HEK293 (cell line): ENCODE data around the gene MICU1.

Source experiments
- FEZF1 ChIP-seq: fragments of 450-650 bp; formaldehyde crosslinking; IDR thresholded peaks from 2 replicates; pipeline ENCODE4 v1.5.1; 2016; ENCODE audit warnings: missing biosample characterization, missing genetic modification characterization
- GLI2 ChIP-seq: fragments of 450-650 bp; formaldehyde crosslinking; IDR thresholded peaks from 2 replicates; pipeline ENCODE4; 2017; ENCODE audit warnings: missing biosample characterization, missing genetic modification characterization, low read depth, borderline replicate concordance
- GLIS1 ChIP-seq: fragments of 450-650 bp; formaldehyde crosslinking; IDR thresholded peaks from 2 replicates; pipeline ENCODE4 v1.5.1; 2016; ENCODE audit warnings: missing biosample characterization, missing genetic modification characterization
- SETDB1 ChIP-seq: IDR thresholded peaks from one replicate; pipeline ENCODE4 v1.6.1; 2017; ENCODE audit warnings: mild to moderate bottlenecking, low read length, moderate library complexity, mixed read lengths; ENCODE audit not compliant: insufficient read length
- SP3 ChIP-seq: fragments of 450-650 bp; formaldehyde crosslinking; IDR thresholded peaks from 2 replicates; pipeline ENCODE4 v1.5.1; 2016; ENCODE audit warnings: missing biosample characterization, missing genetic modification characterization
- TCF7L2 ChIP-seq: IDR thresholded peaks from 2 replicates; pipeline ENCODE4 v1.6.1; 2011; ENCODE audit warnings: low read depth, mild to moderate bottlenecking, inconsistent platforms, low read length, moderate library complexity, borderline replicate concordance
- ZBTB17 ChIP-seq: fragments of 450-650 bp; formaldehyde crosslinking; IDR thresholded peaks from 2 replicates; pipeline ENCODE4 v1.5.1; 2016; ENCODE audit warnings: missing biosample characterization, missing genetic modification characterization
- ZBTB44 ChIP-seq: fragments of 450-650 bp; IDR thresholded peaks from 2 replicates; pipeline ENCODE4 v1.5.1; 2018; ENCODE audit warnings: missing biosample characterization, mild to moderate bottlenecking, missing genetic modification characterization
- ZNF10 ChIP-seq: fragments of 450-650 bp; formaldehyde crosslinking; IDR thresholded peaks from 2 replicates; pipeline ENCODE4 v1.5.1; 2017; ENCODE audit warnings: missing biosample characterization, missing genetic modification characterization
- ZNF112 ChIP-seq: fragments of 450-650 bp; formaldehyde crosslinking; IDR thresholded peaks from 2 replicates; pipeline ENCODE4 v1.5.0; 2017; ENCODE audit warnings: missing biosample characterization, missing genetic modification characterization
- ZNF138 ChIP-seq: fragments of 450-650 bp; formaldehyde crosslinking; IDR thresholded peaks from 2 replicates; pipeline ENCODE4 v1.5.1; 2016; ENCODE audit warnings: missing biosample characterization, missing genetic modification characterization, borderline replicate concordance
- ZNF146 ChIP-seq: fragments of 450-650 bp; formaldehyde crosslinking; IDR thresholded peaks from 2 replicates; pipeline ENCODE4 v1.5.1; 2016; ENCODE audit warnings: missing biosample characterization, missing genetic modification characterization
- ZNF184 ChIP-seq: fragments of 450-650 bp; IDR thresholded peaks from 2 replicates; pipeline ENCODE4 v1.5.1; 2018; ENCODE audit warnings: missing biosample characterization, mild to moderate bottlenecking, missing genetic modification characterization
- ZNF202 ChIP-seq: fragments of 450-650 bp; formaldehyde crosslinking; IDR thresholded peaks from 2 replicates; pipeline ENCODE4 v1.5.1; 2016; ENCODE audit warnings: missing biosample characterization, missing genetic modification characterization, borderline replicate concordance
- ZNF280C ChIP-seq: fragments of 450-650 bp; formaldehyde crosslinking; IDR thresholded peaks from 2 replicates; pipeline ENCODE4 v1.5.1; 2016; ENCODE audit warnings: missing biosample characterization, missing genetic modification characterization
- ZNF514 ChIP-seq: fragments of 450-650 bp; formaldehyde crosslinking; IDR thresholded peaks from 2 replicates; pipeline ENCODE4 v1.5.1; 2016; ENCODE audit warnings: missing biosample characterization, missing genetic modification characterization
- ZNF558 ChIP-seq: fragments of 450-650 bp; formaldehyde crosslinking; IDR thresholded peaks from 2 replicates; pipeline ENCODE4 v1.5.1; 2016; ENCODE audit warnings: missing biosample characterization, missing genetic modification characterization
- ZNF561 ChIP-seq: fragments of 450-650 bp; IDR thresholded peaks from 2 replicates; pipeline ENCODE4 v1.5.1; 2018; ENCODE audit warnings: missing biosample characterization, missing genetic modification characterization, borderline replicate concordance
- ZNF704 ChIP-seq: fragments of 450-650 bp; formaldehyde crosslinking; IDR thresholded peaks from 2 replicates; pipeline ENCODE4 v1.5.1; 2016; ENCODE audit warnings: missing biosample characterization, missing genetic modification characterization
- ZNF747 ChIP-seq: fragments of 450-650 bp; formaldehyde crosslinking; IDR thresholded peaks from 2 replicates; pipeline ENCODE4 v1.5.1; 2016; ENCODE audit warnings: missing biosample characterization, missing genetic modification characterization
- ZNF768 ChIP-seq: fragments of 450-650 bp; formaldehyde crosslinking; IDR thresholded peaks from 2 replicates; pipeline ENCODE4 v1.5.1; 2018; ENCODE audit warnings: missing biosample characterization, mild to moderate bottlenecking, missing genetic modification characterization
- ZNF777 ChIP-seq: fragments of 450-650 bp; formaldehyde crosslinking; IDR thresholded peaks from 2 replicates; pipeline ENCODE4 v1.5.1; 2017; ENCODE audit warnings: missing biosample characterization, missing genetic modification characterization, borderline replicate concordance
- TF ChIP-seq, protein P1 (sequence below): fragments of 450-650 bp; formaldehyde crosslinking; IDR thresholded peaks from 2 replicates; pipeline ENCODE4 v1.5.1; 2016; ENCODE audit warnings: missing biosample characterization, missing genetic modification characterization
- TF ChIP-seq, protein P2 (sequence below): fragments of 450-650 bp; formaldehyde crosslinking; IDR thresholded peaks from 2 replicates; pipeline ENCODE4 v1.5.1; 2017; ENCODE audit warnings: missing biosample characterization, mild to moderate bottlenecking, missing genetic modification characterization, moderate library complexity
- TF ChIP-seq, protein P3 (sequence below): fragments of 450-650 bp; formaldehyde crosslinking; IDR thresholded peaks from 2 replicates; pipeline ENCODE4 v1.5.1; 2016; ENCODE audit warnings: missing biosample characterization, missing genetic modification characterization
- TF ChIP-seq, protein P4 (sequence below): fragments of 450-650 bp; formaldehyde crosslinking; IDR thresholded peaks from 2 replicates; pipeline ENCODE4 v1.5.1; 2016; ENCODE audit warnings: missing biosample characterization, missing genetic modification characterization

MICU1 gene

GRCh38 chr10:72611783-72612182, 14.1 kb downstream of the MICU1 start (continued):
- TF ChIP-seq ZNF146 (tag by site-specific recombination) (no peak), ZNF138 (tag by site-specific recombination) (no peak), ZNF202 (tag by site-specific recombination) (no peak), TCF7L2 (no peak), GLIS1 (no peak), ZNF561 (tag by site-specific recombination) (no peak), ZNF768 (tag by site-specific recombination) (no peak), ZNF10 (tag by site-specific recombination) (no peak), SP3 (no peak), ZNF558 (tag by site-specific recombination) (no peak), ZNF514 (tag by site-specific recombination) (no peak), ZNF112 (tag by site-specific recombination) (no peak), ZBTB17 (tag by site-specific recombination) (no peak), ZBTB44 (no peak), ZNF777 (tag by site-specific recombination) (no peak), SETDB1 (peak; percentile 9), ZNF747 (no peak), ZNF704 (tag by site-specific recombination) (no peak), GLI2 (no peak), ZNF280C (tag by site-specific recombination) (no peak), FEZF1 (no peak), ZNF184 (no peak)
- TF ChIP-seq, protein P1, sequence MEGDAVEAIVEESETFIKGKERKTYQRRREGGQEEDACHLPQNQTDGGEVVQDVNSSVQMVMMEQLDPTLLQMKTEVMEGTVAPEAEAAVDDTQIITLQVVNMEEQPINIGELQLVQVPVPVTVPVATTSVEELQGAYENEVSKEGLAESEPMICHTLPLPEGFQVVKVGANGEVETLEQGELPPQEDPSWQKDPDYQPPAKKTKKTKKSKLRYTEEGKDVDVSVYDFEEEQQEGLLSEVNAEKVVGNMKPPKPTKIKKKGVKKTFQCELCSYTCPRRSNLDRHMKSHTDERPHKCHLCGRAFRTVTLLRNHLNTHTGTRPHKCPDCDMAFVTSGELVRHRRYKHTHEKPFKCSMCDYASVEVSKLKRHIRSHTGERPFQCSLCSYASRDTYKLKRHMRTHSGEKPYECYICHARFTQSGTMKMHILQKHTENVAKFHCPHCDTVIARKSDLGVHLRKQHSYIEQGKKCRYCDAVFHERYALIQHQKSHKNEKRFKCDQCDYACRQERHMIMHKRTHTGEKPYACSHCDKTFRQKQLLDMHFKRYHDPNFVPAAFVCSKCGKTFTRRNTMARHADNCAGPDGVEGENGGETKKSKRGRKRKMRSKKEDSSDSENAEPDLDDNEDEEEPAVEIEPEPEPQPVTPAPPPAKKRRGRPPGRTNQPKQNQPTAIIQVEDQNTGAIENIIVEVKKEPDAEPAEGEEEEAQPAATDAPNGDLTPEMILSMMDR (tag by site-specific recombination), result no peak; the same call in 1 of the 2 replicates
- TF ChIP-seq, protein P2, sequence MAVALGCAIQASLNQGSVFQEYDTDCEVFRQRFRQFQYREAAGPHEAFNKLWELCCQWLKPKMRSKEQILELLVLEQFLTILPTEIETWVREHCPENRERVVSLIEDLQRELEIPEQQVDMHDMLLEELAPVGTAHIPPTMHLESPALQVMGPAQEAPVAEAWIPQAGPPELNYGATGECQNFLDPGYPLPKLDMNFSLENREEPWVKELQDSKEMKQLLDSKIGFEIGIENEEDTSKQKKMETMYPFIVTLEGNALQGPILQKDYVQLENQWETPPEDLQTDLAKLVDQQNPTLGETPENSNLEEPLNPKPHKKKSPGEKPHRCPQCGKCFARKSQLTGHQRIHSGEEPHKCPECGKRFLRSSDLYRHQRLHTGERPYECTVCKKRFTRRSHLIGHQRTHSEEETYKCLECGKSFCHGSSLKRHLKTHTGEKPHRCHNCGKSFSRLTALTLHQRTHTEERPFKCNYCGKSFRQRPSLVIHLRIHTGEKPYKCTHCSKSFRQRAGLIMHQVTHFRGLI (tag by site-specific recombination), result 0 out of 2 replicates have a peak, but pooled peaks have one; percentile 35
- TF ChIP-seq, protein P3, sequence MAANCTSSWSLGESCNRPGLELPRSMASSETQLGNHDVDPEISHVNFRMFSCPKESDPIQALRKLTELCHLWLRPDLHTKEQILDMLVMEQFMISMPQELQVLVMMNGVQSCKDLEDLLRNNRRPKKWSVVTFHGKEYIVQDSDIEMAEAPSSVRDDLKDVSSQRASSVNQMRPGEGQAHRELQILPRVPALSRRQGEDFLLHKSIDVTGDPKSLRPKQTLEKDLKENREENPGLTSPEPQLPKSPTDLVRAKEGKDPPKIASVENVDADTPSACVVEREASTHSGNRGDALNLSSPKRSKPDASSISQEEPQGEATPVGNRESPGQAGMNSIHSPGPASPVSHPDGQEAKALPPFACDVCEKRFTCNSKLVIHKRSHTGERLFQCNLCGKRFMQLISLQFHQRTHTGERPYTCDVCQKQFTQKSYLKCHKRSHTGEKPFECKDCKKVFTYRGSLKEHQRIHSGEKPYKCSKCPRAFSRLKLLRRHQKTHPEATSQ (tag by site-specific recombination), result no peak
- TF ChIP-seq, protein P4, sequence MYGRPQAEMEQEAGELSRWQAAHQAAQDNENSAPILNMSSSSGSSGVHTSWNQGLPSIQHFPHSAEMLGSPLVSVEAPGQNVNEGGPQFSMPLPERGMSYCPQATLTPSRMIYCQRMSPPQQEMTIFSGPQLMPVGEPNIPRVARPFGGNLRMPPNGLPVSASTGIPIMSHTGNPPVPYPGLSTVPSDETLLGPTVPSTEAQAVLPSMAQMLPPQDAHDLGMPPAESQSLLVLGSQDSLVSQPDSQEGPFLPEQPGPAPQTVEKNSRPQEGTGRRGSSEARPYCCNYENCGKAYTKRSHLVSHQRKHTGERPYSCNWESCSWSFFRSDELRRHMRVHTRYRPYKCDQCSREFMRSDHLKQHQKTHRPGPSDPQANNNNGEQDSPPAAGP (tag by site-specific recombination), result no peak
